Stimulated activated effector memory CD8-positive, alpha-beta T cell treated with anti-CD3 and anti-CD28 coated beads, Interleukin-12 subunit alpha, Interleukin-12 subunit beta, amount 100 ng/mL, for 72 hours (primary cell): ENCODE measurements around the gene RNF17.

Source experiments
- ATAC-seq: fragments of 150-1000 bp; cut with Tn5 transposase; 2 replicates; pipeline ENCODE4 v1.10.0; 2021
- DNase-seq, 2 donors: peaks; one replicate each; pipeline ENCODE4 v3.0.0; 2021 to 2022; ENCODE audit warnings: low spot score in 2 of 2
- H3K27ac Mint-ChIP-seq: one replicate; pipeline ENCODE4 v1.8.0; 2022; ENCODE audit warnings: mild to moderate bottlenecking, mixed read lengths
- H3K36me3 Mint-ChIP-seq: one replicate; pipeline ENCODE4 v1.8.0; 2022; ENCODE audit warnings: mild to moderate bottlenecking, mixed read lengths
- H3K4me1 Mint-ChIP-seq: one replicate; pipeline ENCODE4 v1.8.0; 2022; ENCODE audit warnings: mixed read lengths
- H3K4me3 Mint-ChIP-seq: one replicate; pipeline ENCODE4 v1.8.0; 2022; ENCODE audit warnings: mild to moderate bottlenecking, mixed read lengths
- H3K9me3 Mint-ChIP-seq: one replicate; pipeline ENCODE4 v1.8.0; 2022; ENCODE audit warnings: mixed read lengths

Gene RNF17

DNA sequence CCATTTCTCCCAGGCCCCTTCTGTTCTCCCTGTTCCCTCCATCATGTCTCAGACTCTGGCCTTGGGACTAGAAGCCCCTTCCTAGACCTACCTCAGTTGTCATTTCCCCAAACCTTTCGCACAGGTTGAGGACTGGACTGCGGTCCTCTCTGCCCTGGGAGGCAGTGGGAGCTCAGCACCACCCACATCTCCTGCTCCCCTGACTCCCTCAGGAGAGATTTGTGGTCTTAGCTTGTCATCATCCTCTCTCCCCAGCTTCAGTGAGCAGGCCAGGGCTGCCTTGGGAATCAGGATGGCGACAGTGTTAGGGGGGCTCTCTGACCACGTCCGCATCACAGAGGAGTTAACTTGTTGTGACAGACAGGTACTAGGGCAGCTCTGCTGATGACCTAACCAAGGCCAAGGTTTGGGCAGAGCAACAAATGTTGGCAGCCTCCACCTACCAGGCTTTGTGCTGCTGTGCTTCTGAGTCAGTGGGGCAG is 25.6 kb upstream of the RNF17 start:
- DNase-seq: no peak
- ATAC-seq: no peak
- Mint-ChIP-seq H3K9me3 (no peaks in the 10 kb centered on the region), H3K36me3 (no peaks in the 10 kb centered on the region), H3K4me3 (no peak overlapping the region), H3K4me1 (no peaks in the 10 kb centered on the region), H3K27ac (no peak overlapping the region)

- ATAC-seq (no peak), DNase-seq (no peak)
- H3K4me3 Mint-ChIP-seq: no peak overlapping the region
- no peaks in the 10 kb centered on the region for H3K36me3 Mint-ChIP-seq
- no peak overlapping the region for H3K27ac Mint-ChIP-seq
- no peaks in the 10 kb centered on the region for H3K4me1 Mint-ChIP-seq
- no peaks in the 10 kb centered on the region for H3K9me3 Mint-ChIP-seq
Measured at GRCh38 chr13:24740014-24740890, 23.7 kb upstream of the RNF17 start.

DNA sequence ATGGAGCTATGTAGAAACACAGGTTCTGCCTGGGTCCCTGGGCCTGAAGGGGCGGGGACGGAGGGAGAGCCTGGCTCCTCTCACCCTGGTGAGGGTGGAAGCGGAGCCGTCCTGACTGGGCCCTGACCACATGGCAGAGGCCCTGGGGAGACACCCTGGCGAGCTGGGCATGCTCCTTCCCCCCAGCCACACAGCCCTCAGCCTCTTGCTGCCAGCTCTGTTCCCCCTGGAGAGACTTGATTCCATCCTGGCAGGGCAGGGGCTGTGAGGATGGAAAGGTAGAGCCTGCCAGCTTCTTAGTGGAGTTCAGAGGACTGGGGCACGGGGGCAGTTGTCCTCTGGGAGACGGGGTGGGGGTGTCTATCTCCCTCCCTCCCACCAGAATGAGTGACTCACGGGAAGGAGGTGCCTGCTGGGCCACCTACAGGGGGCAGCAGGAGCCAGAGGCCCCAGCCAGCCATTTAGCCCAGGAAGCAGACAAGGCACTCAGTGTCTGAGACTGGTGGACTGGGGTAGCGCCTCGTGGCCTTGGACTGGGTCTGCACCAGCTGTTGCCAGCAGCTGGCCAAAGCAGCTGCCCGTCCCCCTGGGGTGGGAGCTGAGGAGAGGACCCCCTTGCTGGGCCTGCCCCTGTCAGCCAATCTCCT is 22.8 kb upstream of the RNF17 start:
- H3K4me3 Mint-ChIP-seq: no peak overlapping the region
- no peak overlapping the region for H3K27ac Mint-ChIP-seq
- ATAC-seq: no peak
- no peak for DNase-seq
- H3K36me3 Mint-ChIP-seq: no peaks in the 10 kb centered on the region
- H3K4me1 Mint-ChIP-seq: no peaks in the 10 kb centered on the region
- H3K9me3 Mint-ChIP-seq: no peaks in the 10 kb centered on the region

GRCh38 chr13:24741791-24742190 is 22.2 kb upstream of the RNF17 start:
- ATAC-seq (no peak), DNase-seq (no peak)
- H3K27ac Mint-ChIP-seq: no peak overlapping the region
- no peaks in the 10 kb centered on the region for H3K9me3 Mint-ChIP-seq
- H3K4me1 Mint-ChIP-seq: no peaks in the 10 kb centered on the region
- H3K4me3 Mint-ChIP-seq: no peak overlapping the region
- no peaks in the 10 kb centered on the region for H3K36me3 Mint-ChIP-seq

GRCh38 chr13:24742294-24742693 is 21.7 kb upstream of the RNF17 start:
- Mint-ChIP-seq H3K4me1 (peaks cover 4% of the 10 kb centered on the region), H3K27ac (no peak overlapping the region), H3K36me3 (no peaks in the 10 kb centered on the region), H3K9me3 (no peaks in the 10 kb centered on the region), H3K4me3 (no peak overlapping the region)
- DNase-seq (no peak), ATAC-seq (no peak)

DNA sequence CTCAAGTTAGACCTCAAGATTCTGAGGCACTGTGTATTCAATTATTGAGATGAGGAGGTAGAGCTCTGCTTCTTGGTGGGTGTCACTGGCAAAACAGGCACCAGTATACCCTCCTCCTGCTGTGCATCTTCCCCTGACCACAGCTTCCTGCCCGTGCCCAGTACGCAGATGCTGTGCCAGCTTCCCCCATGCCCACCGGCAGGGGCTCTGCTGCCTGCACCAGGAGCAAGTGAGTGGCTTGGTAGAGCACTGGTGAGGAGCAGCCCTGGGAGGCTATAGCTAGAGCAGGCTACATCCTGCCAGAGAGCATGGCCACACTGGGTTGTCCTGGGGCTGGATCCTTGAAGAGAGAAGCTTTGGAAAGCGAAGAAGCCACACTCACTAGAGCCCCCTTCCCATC is 21.0 kb upstream of the RNF17 start:
- ATAC-seq (no peak), DNase-seq (no peak)
- no peaks in the 10 kb centered on the region for H3K9me3 Mint-ChIP-seq
- no peak overlapping the region for H3K4me3 Mint-ChIP-seq
- H3K27ac Mint-ChIP-seq: no peak overlapping the region
- peaks cover 8% of the 10 kb centered on the region for H3K4me1 Mint-ChIP-seq
- no peaks in the 10 kb centered on the region for H3K36me3 Mint-ChIP-seq

DNA sequence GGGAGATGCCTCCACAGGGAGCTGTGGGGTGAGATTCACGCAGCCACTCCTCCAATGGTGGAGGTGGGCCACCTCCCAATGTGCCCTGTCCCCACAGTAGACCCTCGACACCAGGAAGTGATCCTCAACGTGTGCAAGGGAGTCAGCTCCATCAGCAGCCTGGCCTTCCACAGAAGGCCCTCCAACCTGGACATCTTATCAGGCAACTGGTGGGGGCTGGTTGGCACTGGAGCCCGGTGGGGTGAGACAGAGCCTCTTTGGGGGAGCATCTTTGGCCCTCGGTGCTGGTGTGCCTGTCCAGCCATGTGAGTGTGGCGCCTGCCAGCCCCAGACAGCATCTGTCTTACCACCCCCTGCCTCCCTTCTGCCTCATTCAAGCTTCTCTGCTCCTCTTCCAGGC is 19.7 kb upstream of the RNF17 start:
- ATAC-seq: no peak
- H3K27ac Mint-ChIP-seq: no peak overlapping the region
- peaks cover 8% of the 10 kb centered on the region for H3K4me1 Mint-ChIP-seq
- no peak for DNase-seq
- H3K4me3 Mint-ChIP-seq: no peak overlapping the region
- H3K36me3 Mint-ChIP-seq: no peaks in the 10 kb centered on the region
- H3K9me3 Mint-ChIP-seq: no peaks in the 10 kb centered on the region

DNA sequence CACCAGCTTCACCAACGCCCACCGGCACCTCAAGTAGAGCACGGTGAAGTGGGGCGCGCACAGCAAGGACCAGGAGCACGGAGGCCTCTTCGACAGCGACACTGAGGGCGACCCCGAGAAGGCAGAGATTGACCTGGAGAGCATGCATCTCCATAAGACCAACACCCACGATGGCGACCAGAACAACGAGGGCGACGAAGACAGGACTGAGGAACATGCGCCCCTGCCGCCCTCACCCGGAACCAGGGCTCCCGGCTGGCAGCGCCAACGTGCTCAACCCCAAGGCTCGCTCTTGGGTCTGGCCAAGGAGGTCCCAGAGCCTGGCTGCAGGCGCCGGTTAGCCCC is 18.5 kb upstream of the RNF17 start:
- H3K27ac Mint-ChIP-seq: no peak overlapping the region
- no peaks in the 10 kb centered on the region for H3K9me3 Mint-ChIP-seq
- H3K4me3 Mint-ChIP-seq: no peak overlapping the region
- no peaks in the 10 kb centered on the region for H3K36me3 Mint-ChIP-seq
- peaks cover 8% of the 10 kb centered on the region for H3K4me1 Mint-ChIP-seq
- DNase-seq: no peak
- ATAC-seq: no peak

DNA sequence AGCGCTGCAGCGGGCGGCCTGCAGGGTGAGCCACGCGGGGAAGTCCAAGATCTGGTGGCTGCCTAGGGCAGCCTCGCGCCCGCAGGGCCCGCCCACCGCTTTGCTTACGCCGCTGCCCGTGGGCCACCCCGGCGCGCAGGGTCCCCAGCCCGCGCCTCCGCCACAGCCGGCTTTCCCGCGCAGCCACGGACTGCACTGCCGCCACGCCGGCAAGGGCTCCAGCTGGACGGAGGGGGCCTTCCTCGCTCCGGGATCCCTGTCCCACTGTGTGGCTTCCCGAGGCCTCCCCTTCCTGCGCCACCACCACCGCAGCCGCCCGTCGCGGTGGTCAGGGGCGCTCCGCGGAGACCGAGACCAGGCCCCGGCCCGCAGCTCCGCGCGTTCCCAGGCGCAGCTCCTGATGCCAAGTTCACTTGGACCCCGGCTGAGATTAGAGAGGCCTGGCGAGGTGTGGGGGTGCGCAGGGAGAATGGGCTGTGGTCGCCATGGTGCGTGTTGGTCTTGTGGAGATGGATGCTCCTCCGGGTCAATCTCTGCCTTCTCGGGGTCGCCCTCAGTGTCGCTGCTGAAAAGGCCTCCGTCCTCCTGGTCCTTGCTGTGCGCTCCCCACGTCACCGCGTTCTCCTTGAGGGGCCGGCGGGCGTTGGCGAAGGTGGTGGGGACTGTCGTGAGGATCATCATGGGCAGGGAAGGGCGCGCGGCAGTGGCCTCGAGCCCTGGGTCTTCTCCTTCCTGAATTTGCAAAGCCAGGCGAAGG is 17.9 kb upstream of the RNF17 start:
- peaks cover 8% of the 10 kb centered on the region for H3K4me1 Mint-ChIP-seq
- H3K27ac Mint-ChIP-seq: no peak overlapping the region
- DNase-seq (no peak), ATAC-seq (peak; percentile 25)
- H3K9me3 Mint-ChIP-seq: no peaks in the 10 kb centered on the region
- no peaks in the 10 kb centered on the region for H3K36me3 Mint-ChIP-seq
- peak overlapping the region; percentile 62 for H3K4me3 Mint-ChIP-seq

GRCh38 chr13:24746618-24747247 is 17.2 kb upstream of the RNF17 start:
- H3K4me3 Mint-ChIP-seq: peak overlapping the region; percentile 62
- peaks cover 8% of the 10 kb centered on the region for H3K4me1 Mint-ChIP-seq
- no peak for DNase-seq
- H3K27ac Mint-ChIP-seq: no peak overlapping the region
- no peak for ATAC-seq
- H3K36me3 Mint-ChIP-seq: no peaks in the 10 kb centered on the region
- H3K9me3 Mint-ChIP-seq: no peaks in the 10 kb centered on the region

GRCh38 chr13:24747248-24748060 is 16.5 kb upstream of the RNF17 start:
- Mint-ChIP-seq H3K4me1 (peaks cover 8% of the 10 kb centered on the region), H3K27ac (no peak overlapping the region), H3K9me3 (no peaks in the 10 kb centered on the region), H3K4me3 (peak overlapping the region; percentile 62), H3K36me3 (no peaks in the 10 kb centered on the region)
- ATAC-seq (peak; percentile 48), DNase-seq (no peak)

DNA sequence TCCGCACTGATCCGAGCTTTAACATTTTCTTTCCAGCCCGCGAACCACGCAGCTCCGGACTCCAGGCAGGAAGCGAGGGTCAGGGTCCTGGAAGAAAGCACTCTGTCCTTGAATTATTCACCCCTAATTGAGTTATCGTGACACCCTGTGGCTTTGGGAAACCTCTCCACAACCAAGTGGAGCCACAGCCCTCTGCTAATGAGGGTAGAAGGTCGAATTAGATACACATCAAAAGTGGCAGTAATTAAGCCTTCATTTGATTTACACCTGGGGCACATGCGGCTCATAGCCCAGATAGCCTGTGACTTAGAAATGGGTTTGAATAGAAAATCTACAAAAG is 15.9 kb upstream of the RNF17 start:
- Mint-ChIP-seq H3K27ac (no peak overlapping the region), H3K36me3 (no peaks in the 10 kb centered on the region), H3K4me3 (peak overlapping the region; percentile 62), H3K9me3 (no peaks in the 10 kb centered on the region), H3K4me1 (peaks cover 8% of the 10 kb centered on the region)
- DNase-seq (no peak), ATAC-seq (no peak)

- no peak for DNase-seq
Measured at GRCh38 chr13:24759197-24759596, 4.8 kb upstream of the RNF17 start.

GRCh38 chr13:24764276-24764630 is 284 bp downstream of the RNF17 start:
- DNase-seq: no peak
- no peak overlapping the region for H3K4me3 Mint-ChIP-seq
- no peaks in the 10 kb centered on the region for H3K4me1 Mint-ChIP-seq
- H3K36me3 Mint-ChIP-seq: no peaks in the 10 kb centered on the region
- H3K9me3 Mint-ChIP-seq: no peaks in the 10 kb centered on the region
- no peak overlapping the region for H3K27ac Mint-ChIP-seq
- no peak for ATAC-seq

More at GRCh38 chr13:24759197-24759596, 4.8 kb upstream of the RNF17 start:
- Mint-ChIP-seq H3K36me3 (no peaks in the 10 kb centered on the region), H3K4me1 (no peaks in the 10 kb centered on the region), H3K9me3 (no peaks in the 10 kb centered on the region), H3K4me3 (no peak overlapping the region), H3K27ac (no peak overlapping the region)
- ATAC-seq: no peak

GRCh38 chr13:24777171-24777570 is 13.2 kb downstream of the RNF17 start:
- Mint-ChIP-seq H3K4me3 (no peak overlapping the region), H3K27ac (no peak overlapping the region), H3K36me3 (no peaks in the 10 kb centered on the region), H3K9me3 (no peaks in the 10 kb centered on the region), H3K4me1 (no peaks in the 10 kb centered on the region)
- no peak for ATAC-seq
- no peak for DNase-seq
